ENCODE measurements around the gene ENPP1.

The ENPP1 gene

GRCh38 chr6:131916847-131917246, 109.0 kb downstream of the ENPP1 start:
- no peak for DNase-seq (ENCODE audit: low spot score)

GRCh38 chr6:131917318-131917717, 109.5 kb downstream of the ENPP1 start:
- no peak for DNase-seq (ENCODE audit: low spot score)

GRCh38 chr6:131917763-131918649, 110.2 kb downstream of the ENPP1 start:
- DNase-seq (ENCODE audit: low spot score), result no peak

GRCh38 chr6:131918650-131919355, 111.0 kb downstream of the ENPP1 start:
- no peak for DNase-seq (ENCODE audit: low spot score)

- no peak for DNase-seq (ENCODE audit: low spot score)
These were observed 112.8 kb downstream of the ENPP1 start for GRCh38 chr6:131920656-131921055.

- no peak for DNase-seq (ENCODE audit: low spot score)
These were observed 115.5 kb downstream of the ENPP1 start for GRCh38 chr6:131923356-131923755.

- peak; percentile 44 for DNase-seq (ENCODE audit: low spot score)
These were observed 117.2 kb downstream of the ENPP1 start for GRCh38 chr6:131924881-131925474.

- DNase-seq (ENCODE audit: low spot score), result no peak
These were observed 121.4 kb downstream of the ENPP1 start for GRCh38 chr6:131929264-131929663.

- no peak for DNase-seq (ENCODE audit: low spot score)
These were observed 122.2 kb downstream of the ENPP1 start for GRCh38 chr6:131929976-131930375.

GRCh38 chr6:131931063-131931750, 123.4 kb downstream of the ENPP1 start:
- DNase-seq (ENCODE audit: low spot score), result no peak

- no peak for DNase-seq (ENCODE audit: low spot score)
These were observed 128.3 kb downstream of the ENPP1 start for GRCh38 chr6:131936156-131936555.

GRCh38 chr6:131937226-131937625, 129.4 kb downstream of the ENPP1 start:
- DNase-seq (ENCODE audit: low spot score), result no peak

GRCh38 chr6:131937703-131938631, 130.1 kb downstream of the ENPP1 start:
- peak; percentile 47 for DNase-seq (ENCODE audit: low spot score)
